ENCODE data around the gene ING4. TPM values are rescaled to one million over a fixed set of nuclear protein-coding genes. Genes with fewer than 3 reads are reported as not detected.
A peak's percentile ranks its signal among the peaks of the same experiment; 100 is the strongest.

Gene ING4
- total RNA-seq, 4 donors from 2014 or later = 12.8 to 28.9 (median 19.7) TPM

DNA sequence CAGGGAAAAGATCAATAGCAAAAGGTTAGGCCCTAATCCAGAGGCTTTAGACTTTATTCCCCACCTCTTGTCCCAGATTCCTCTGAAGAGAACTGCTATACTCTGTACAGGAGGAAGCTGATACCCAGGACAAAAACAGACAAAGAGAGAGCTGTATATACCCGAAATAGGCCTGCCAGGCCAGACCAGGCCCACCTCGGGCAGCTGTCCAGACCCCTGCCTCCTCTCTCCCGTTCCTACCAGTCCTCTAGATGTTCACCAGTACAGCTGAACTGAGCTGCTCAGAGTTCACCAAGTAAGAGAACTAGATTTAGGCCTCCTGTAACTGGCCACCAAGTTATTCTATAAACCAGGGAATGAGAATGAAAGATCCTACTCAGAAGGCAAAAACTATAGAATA lies 60.4 kb downstream of the ING4 start:
- no peaks in the 10 kb centered on the region for H3K27me3 ChIP-seq
- DNase-seq = no peak
- H3K4me1 ChIP-seq = peaks cover 37 to 39% of the 10 kb centered on the region in 2 donors
- no peak for ATAC-seq
- TF ChIP-seq POLR2A (IDR thresholded peaks at IDR 0.05) = no peak
- TF ChIP-seq, protein P1, sequence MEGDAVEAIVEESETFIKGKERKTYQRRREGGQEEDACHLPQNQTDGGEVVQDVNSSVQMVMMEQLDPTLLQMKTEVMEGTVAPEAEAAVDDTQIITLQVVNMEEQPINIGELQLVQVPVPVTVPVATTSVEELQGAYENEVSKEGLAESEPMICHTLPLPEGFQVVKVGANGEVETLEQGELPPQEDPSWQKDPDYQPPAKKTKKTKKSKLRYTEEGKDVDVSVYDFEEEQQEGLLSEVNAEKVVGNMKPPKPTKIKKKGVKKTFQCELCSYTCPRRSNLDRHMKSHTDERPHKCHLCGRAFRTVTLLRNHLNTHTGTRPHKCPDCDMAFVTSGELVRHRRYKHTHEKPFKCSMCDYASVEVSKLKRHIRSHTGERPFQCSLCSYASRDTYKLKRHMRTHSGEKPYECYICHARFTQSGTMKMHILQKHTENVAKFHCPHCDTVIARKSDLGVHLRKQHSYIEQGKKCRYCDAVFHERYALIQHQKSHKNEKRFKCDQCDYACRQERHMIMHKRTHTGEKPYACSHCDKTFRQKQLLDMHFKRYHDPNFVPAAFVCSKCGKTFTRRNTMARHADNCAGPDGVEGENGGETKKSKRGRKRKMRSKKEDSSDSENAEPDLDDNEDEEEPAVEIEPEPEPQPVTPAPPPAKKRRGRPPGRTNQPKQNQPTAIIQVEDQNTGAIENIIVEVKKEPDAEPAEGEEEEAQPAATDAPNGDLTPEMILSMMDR (IDR thresholded peaks at IDR 0.05 in 4 of 5, conservative IDR thresholded peaks at IDR 0.05 in 1 of 5) = no peak
- H3K27ac ChIP-seq = peak overlapping the region in 3 of 4 donors; percentile 27 to 98 (median 96)
- intact Hi-C loops (cut with DNase I; ENCODE audit: low total_unique reads) = no loop called here
- peaks cover 7 to 46% of the 10 kb centered on the region in 2 donors for H3K36me3 ChIP-seq
- no peak overlapping the region for H3K4me3 ChIP-seq
- no peaks in the 10 kb centered on the region for H3K9me3 ChIP-seq
- in situ Hi-C loops (cut with MboI; ENCODE audit: low sequenced_read_pairs in 4 of 4) = no loop called here

Other genes with a start within 250 kb of the ING4 start
- gene CD27, start 218.2 kb downstream of the ING4 start, total RNA-seq = under 1 TPM in 1 of 4 donors, not detected in 3; 0.55 TPM
- gene TAPBPL, start 211.1 kb downstream of the ING4 start, total RNA-seq = 1 to 10 TPM; 3.8 to 8.6 (median 5.8) TPM
- 1 to 10 TPM; 1.1 to 2.0 (median 1.4) TPM for gene VAMP1, start 192.4 kb downstream of the ING4 start, total RNA-seq
- gene MRPL51, start 169.9 kb downstream of the ING4 start, total RNA-seq = 100 to 1,000 TPM in 3 of 4 donors, 10 to 100 TPM in 1; 76.6 to 147 (median 124) TPM
- 100 to 1,000 TPM in 1 of 4 donors, 10 to 100 TPM in 3; 12.3 to 250 (median 13.3) TPM for gene NCAPD2, start 169.0 kb downstream of the ING4 start, total RNA-seq
- gene GAPDH, start 128.6 kb downstream of the ING4 start, total RNA-seq = over 10,000 TPM; 11,241 to 15,891 (median 13,472) TPM
- gene IFFO1, start 107.1 kb downstream of the ING4 start, total RNA-seq = 10 to 100 TPM in 1 of 4 donors, 1 to 10 TPM in 3; 6.8 to 10.5 (median 8.3) TPM
- gene NOP2, start 94.8 kb downstream of the ING4 start, total RNA-seq = 10 to 100 TPM; 25.7 to 63.3 (median 45.3) TPM
- 100 to 1,000 TPM; 128 to 173 (median 148) TPM for gene CHD4, start 55.7 kb downstream of the ING4 start, total RNA-seq
- gene LPAR5, start 27.2 kb downstream of the ING4 start, total RNA-seq = under 1 TPM; 0.17 to 0.75 (median 0.47) TPM
- gene ACRBP, start 15.7 kb downstream of the ING4 start, total RNA-seq = under 1 TPM in 3 of 4 donors, not detected in 1; 0.27 to 0.71 (median 0.65) TPM
- gene ZNF384, start 26.3 kb upstream of the ING4 start, total RNA-seq = 10 to 100 TPM; 22.4 to 35.3 (median 27.9) TPM
- not detected for gene PIANP, start 37.7 kb upstream of the ING4 start, total RNA-seq
- gene COPS7A, start 60.9 kb upstream of the ING4 start, total RNA-seq = 100 to 1,000 TPM in 2 of 4 donors, 10 to 100 TPM in 2; 82.0 to 132 (median 99.0) TPM
- gene MLF2, start 90.0 kb upstream of the ING4 start, total RNA-seq = 100 to 1,000 TPM; 105 to 181 (median 165) TPM
- 10 to 100 TPM; 15.0 to 40.4 (median 31.5) TPM for gene PTMS, start 103.2 kb upstream of the ING4 start, total RNA-seq
- not detected for gene LAG3, start 109.4 kb upstream of the ING4 start, total RNA-seq
- gene CD4, start 126.4 kb upstream of the ING4 start, total RNA-seq = 10 to 100 TPM in 1 of 4 donors, 1 to 10 TPM in 3; 1.8 to 12.9 (median 3.8) TPM
- gene GPR162, start 158.7 kb upstream of the ING4 start, total RNA-seq = under 1 TPM in 3 of 4 donors, not detected in 1; 0.16 to 0.31 (median 0.20) TPM
- 1 to 10 TPM in 3 of 4 donors, under 1 TPM in 1; 0.66 to 4.7 (median 1.5) TPM for gene P3H3, start 165.3 kb upstream of the ING4 start, total RNA-seq
- not detected for gene GNB3, start 177.8 kb upstream of the ING4 start, total RNA-seq
- 1 to 10 TPM in 1 of 4 donors, under 1 TPM in 3; 0.25 to 4.4 (median 0.65) TPM for gene CDCA3, start 188.2 kb upstream of the ING4 start, total RNA-seq
- gene USP5, start 189.0 kb upstream of the ING4 start, total RNA-seq = 100 to 1,000 TPM in 1 of 4 donors, 10 to 100 TPM in 3; 66.4 to 120 (median 74.1) TPM
- 100 to 1,000 TPM; 500 to 741 (median 604) TPM for gene TPI1, start 204.4 kb upstream of the ING4 start, total RNA-seq
- 10 to 100 TPM in 1 of 4 donors, 1 to 10 TPM in 3; 4.6 to 10.0 (median 5.0) TPM for gene SPSB2, start 210.2 kb upstream of the ING4 start, total RNA-seq
- 10 to 100 TPM in 2 of 4 donors, 1 to 10 TPM in 2; 6.5 to 14.0 (median 11.0) TPM for gene LRRC23, start 241.7 kb upstream of the ING4 start, total RNA-seq